NCI-H526 treated with DMSO at 0.1 percent for 48 hours (cell line): ENCODE measurements around the gene LYL1.
"Not testable (repeated sequence)": the region's sequence is repeated elsewhere in the genome, so short reads cannot be mapped to it uniquely, and the experiment has no call there.

Source experiments
- DNase-seq: peaks from one replicate; lab custom pipeline; 2025; lab: John Stamatoyannopoulos, UW

Gene LYL1

DNA sequence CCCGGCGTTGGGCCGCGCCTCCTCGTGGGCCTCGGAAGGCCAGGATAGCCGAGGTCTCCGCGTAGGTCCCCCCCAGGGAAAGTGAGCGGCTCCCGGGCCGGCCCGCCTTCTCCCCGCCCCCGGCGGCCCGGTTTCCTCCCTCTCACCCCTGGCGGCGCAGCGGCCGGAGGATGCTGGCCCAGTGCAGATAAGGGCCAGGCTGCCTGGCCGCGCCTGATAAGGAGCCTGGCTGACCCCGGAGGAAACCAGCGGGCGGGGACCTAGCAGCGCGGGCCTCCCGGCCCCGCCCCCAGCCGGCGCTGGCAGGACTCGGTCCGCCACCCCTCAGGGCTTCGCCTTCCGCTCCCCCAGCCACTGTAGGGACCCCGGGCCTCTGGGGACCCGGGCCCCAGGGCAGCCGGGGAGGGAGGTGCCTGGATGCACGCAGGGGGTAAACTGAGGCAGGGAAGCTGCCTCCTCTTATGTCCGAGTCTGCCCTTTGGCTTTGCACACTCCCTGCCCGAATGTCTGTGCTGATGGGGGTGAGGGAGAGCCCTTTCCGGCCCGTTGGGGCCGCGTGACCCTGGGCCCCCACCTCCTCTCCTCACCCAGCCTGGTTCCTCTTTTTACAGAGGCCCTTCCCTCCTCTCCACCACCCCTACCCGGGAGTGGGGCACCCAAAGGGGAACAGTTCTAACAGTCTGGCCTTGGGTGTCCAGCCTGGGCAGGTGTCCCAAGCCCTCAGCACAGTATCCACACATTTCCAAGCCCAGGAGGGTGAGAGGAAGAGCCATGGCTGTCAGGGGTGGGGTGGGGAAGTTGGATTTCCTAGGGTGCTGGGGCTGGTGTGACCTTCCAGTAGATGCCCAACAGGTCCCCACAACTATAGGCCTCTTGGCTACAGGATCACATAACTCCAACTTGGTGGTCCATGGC is at the start of gene LYL1:
Gene LYL1, minus strand, starts transcription at position 193 of the 915 bp plus-strand sequence. CDS start 1,687 bp downstream, outside the sequence.
- DNase-seq: no peak

DNA sequence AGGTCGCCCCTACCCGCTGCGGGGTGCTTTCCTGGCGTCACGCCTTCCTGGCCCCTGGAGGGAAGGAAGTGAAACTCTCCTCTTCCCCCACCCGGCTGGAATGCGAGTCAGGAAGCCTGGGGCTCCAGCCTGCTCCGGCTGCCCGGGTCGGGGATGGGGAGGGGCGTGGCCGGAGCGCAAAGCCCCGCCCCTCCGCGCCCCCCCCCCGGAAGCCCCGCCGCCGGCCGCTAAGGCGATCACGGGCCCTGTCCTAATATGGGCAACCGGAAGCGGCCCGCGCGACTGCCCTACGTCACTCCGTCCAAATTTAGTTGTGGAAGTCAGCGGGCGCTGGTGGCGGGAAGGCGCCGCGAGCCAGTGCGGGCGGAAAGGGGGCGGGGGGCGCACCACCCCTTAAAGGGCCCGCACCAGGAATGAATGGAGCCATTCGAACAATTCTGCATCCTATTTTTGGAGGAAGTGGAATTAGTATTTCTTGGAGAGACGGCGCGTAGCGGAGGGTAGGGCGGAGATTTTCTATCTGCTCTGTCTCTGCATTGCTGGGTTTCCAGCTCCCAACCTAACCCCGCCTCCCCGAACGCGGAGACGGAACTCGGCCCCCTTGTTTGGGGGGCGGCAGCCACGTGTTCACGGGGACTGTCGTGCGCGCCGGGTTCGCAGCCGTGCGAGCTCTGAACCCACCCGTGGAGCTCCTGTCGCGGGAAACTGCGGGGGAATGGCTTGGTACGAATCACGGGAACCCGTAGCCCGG is 49.1 kb upstream of the LYL1 start:
- DNase-seq: peak; percentile 84

DNA sequence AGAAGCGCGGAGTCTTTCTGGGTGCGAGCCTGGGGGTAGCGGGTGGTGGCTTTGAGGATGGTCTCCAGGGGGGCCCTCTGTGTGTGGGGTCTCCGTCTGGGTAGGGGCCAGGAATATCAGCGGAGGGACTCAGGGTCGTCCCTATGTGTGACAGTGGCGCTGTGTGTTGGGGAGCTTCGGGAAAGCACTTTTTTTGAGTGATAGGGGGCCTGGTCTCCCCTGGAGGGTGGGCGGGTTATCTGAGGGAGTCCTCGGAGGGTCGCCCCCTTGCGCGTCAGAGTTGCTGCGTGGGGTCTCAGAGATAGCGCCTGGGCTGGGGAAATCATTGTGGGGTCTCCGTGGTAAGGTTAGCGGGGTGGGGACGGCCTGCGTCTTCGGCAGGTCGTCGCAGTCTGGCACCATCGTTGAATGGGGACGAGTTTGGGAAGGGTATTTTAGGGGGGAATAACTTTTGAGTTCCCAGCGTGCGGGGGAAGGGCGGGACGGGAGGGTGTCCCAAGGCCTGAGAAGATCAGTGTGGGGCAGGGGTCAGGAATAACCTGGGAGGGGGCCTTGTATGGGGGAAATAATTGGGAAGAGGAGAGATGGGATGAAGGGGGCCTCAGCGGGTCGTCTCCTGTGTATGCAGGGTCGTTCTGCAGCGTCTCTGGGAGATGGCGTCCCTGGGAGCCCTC is 48.4 kb upstream of the LYL1 start:
- DNase-seq: no peak

DNA sequence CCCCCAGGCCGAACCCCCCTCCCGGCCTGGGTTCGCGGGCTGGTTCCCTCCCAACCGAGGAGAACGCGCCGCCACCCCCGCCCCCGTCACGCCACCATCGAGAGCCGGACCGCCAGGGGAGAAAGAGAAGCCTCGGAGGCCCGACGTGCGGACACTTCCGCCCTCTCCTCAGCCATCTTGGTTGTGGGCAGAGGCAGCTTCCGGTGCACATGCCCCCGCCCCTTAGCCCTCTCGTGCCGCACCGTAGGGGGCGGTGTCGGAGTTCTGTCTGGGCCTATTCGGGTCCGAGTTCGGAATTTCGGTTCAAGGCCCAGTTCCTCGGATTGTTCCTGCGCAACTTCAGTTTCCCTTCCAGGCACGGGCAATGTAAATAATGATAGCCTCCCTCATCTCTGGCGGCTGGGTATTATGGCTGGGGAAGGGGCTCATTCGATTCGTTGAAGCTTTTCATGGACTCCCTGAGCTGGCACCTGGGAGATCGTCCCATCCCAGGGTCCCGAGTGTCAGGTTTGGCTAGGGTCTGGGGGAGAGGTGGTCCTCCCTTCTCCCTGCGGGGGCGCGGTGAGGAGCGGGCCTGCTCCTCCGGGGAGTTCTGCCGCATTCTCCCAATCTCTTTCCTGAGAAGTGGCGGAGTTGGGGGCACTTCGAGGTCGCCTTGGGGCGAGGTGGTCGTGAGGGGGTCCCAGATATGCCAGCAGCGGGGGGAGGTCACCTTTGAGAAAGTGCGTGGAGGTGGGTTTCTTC is 47.7 kb upstream of the LYL1 start, which contains the start of the genes IER2 and STX10:
Gene IER2, plus strand, starts transcription at position 225 of the 744 bp plus-strand sequence. CDS start 2,776 bp downstream, outside the sequence.
Gene STX10, minus strand, starts transcription at position 189 of the 744 bp plus-strand sequence. CDS start 202 bp downstream, outside the sequence.
- peak; percentile 69 for DNase-seq

DNA sequence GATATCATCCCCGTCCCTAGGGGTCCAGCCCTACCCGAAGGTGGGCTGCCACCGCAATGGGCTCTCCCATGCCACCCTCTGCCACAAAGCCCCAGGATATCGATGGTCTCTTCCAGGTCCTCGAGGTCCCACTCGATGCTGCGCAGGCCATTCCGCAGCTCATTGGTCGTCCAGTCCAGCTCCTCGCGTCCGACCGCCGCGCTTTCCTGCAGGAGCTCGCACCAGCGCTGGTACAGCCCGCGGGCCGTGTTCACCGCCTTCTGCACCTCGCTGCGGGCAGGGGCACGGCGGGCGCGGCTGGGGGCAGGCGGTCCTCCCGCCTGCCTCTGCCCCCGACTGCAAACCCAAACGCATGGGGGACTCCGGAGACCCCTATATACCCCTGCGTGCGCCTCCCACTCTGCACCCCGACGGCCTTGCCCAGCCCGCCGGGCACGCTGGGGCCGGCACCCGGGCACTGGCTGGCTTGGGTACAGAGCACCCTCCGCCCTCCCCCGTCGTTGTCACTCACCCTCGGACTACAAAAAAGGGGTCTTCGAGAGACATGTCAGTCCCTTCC is 47.0 kb upstream of the LYL1 start:
- DNase-seq: peak; percentile 53

DNA sequence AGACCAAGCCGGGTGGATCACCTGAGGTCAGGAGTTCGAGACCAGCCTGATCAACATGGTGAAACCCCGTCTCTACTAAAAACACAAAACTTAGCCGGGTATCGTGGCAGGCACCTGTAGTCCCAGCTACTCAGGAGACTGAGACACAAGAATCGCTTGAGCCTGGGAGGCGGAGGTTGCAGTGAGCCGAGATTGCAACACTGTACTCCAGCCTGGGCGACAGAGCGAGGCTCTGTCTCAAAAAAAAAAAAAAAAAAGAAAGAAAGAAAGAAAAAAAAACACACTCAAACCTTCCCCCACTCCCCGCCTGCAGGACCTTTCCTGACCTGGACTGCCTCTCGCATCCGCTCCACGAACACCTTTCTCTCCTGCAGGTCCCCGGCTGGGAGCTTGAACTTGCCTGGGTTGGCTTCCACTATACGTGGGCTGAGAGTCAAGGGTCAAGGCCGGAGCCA is 46.5 kb upstream of the LYL1 start:
- not testable (repeated sequence) for DNase-seq

DNA sequence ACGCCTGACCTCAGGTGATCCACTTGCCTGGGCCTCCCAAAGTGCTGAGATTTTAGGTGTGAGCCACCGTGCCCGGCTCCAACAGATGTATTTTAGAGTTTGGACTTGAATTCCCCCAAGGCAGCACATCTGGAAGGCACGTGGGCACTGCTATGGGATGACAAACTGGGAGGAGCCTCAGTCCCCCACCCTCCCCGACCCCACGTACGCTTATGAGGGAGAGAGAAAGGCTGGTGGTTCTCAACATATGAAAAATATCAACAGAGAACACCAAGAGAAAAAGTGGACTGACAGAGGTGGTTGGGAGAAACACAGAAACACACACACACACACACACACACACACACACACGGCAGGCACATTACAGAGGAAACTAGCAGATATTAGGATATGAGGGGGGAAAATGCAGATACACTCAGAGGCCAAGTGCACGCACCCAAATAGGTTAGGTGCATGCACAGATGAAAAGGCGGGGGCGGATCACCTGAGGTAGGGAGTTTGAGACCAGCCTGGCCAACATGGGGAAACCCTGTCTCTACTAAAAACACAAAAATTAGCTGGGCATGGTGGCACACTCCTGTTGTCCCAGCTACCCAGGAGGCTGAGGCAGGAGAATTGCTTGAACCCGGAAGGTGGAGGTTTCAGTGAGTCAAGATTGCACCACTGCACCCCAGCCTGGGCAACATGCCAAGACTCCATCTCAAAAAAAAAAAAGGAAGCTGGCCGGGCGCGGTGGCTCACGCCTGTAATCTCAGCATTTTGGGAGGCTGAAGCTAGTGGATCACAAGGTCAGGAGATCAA is 44.3 kb upstream of the LYL1 start:
- DNase-seq: no peak

DNA sequence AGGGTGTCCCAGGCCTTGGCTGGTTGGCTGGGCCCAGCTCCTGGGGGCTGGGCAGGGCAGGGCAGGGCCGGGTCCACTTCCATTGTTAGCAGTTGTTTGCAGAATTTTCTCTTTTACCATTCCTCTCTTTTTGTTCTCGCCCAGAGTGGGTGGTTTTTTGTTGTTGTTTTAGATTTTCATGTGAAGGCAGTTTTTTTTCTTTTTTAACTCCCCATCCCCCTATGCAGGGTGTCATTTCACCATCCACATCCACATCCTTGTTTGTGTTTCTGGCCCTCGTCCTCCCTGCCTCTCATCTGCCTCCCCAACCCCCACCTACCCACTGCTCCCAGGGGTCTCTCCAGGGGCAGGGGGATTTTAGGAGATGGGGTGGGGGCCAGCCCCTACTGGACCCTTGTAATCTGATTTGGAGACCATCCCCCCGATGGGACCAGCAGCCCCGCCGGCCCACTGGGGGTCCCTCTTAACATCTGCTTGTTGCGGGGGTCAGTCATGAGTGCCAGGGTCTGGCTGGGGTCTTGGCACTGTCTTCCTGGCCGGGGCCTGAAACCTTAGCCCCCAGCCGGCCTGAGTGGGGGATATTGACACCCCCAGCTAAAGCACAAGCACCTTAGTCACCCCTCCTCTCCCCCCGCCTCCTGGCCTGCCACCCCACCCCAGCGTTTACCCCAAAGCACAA is 37.1 kb upstream of the LYL1 start:
- no peak for DNase-seq

DNA sequence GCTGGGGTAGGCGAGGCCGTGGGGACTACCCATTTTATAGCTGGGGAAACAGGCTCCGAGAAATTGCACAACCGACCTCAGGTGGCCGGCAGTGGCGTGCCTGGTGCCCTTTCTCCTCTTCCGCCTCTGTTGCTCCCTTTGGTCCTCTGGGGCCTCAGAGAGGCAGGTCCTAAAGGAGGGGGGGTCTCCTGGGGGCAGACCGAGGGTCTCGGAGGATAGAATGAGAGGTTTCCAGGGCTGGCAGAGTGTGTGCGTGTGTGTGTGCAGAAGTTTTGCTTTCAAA is 36.2 kb upstream of the LYL1 start:
- no peak for DNase-seq

DNA sequence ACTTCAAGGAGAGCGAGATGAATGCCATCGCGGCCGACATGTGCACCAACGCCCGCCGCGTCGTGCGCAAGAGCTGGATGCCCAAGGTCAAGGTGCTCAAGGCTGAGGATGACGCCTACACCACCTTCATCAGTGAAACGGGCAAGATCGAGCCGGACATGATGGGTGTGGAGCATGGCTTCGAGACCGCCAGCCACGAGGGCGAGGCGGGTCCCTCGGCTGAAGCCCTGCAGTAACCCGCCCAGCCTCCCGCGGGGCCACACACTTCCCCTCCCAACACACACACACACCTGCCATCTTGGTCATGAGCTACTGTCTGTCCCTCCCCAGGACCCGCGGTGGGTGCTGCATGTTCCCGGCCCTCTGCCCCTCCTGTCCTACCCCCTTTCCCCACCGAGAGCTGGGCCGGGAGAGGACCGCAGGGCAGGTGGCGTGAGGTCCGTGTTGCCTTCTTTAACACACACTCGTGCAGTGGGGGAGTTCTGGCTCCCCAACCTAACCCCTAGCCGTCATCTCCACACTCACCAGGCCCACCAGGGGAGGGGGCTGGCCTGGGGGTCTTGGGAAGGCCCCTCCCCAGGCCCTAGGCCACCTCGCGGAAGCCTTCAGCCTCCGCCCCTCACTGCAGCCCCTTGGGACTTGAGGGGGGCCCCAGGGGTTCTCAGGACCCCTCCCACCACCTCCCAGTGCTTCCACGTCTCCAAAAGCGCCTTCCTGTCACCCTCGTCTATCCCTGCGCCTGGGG is 35.7 kb upstream of the LYL1 start:
- no peak for DNase-seq

DNA sequence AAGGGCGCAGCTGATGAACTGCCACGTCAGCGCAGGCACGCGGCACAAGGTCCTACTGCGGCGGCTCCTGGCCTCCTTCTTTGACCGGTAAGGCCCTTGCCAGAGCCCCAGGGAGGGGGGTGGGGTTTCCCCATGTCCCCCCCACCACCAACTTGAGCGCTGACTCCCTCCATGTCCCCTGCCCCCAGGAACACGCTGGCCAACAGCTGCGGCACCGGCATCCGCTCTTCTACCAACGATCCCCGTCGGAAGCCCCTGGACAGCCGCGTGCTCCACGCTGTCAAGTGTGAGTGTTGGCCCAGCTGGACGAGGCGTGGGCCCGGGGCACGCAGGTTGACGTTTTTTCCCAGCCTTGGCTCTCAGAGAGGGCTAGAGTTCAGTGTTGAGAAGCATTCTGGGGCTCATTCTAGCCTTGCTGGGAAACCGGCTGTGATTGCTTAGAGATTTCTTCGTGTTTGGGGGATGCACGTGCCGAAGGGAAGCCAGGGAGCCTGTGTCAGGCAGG is 34.7 kb upstream of the LYL1 start:
- DNase-seq: no peak

DNA sequence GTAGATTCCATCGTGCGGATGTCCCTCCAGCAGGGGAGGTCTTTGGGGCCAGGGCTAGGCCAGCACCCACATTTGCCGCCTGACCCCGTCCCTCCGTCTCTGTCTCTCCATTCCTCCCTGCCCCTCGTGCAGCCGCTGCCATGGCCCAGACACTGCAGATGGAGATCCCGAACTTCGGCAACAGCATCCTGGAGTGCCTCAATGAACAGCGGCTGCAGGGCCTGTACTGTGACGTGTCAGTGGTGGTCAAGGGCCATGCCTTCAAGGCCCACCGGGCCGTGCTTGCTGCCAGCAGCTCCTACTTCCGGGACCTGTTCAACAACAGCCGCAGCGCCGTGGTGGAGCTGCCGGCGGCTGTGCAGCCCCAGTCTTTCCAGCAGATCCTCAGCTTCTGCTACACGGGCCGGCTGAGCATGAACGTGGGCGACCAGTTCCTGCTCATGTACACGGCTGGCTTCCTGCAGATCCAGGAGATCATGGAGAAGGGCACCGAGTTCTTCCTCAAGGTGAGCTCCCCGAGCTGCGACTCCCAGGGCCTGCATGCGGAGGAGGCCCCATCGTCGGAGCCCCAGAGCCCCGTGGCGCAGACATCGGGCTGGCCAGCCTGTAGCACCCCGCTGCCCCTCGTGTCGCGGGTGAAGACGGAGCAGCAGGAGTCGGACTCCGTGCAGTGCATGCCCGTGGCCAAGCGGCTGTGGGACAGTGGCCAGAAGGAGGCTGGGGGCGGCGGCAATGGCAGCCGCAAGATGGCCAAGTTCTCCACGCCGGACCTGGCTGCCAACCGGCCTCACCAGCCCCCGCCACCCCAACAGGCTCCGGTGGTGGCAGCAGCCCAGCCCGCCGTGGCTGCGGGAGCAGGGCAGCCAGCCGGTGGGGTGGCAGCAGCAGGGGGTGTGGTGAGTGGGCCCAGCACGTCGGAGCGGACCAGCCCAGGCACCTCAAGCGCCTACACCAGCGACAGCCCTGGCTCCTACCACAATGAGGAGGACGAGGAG is 32.7 kb upstream of the LYL1 start:
- no peak for DNase-seq

DNA sequence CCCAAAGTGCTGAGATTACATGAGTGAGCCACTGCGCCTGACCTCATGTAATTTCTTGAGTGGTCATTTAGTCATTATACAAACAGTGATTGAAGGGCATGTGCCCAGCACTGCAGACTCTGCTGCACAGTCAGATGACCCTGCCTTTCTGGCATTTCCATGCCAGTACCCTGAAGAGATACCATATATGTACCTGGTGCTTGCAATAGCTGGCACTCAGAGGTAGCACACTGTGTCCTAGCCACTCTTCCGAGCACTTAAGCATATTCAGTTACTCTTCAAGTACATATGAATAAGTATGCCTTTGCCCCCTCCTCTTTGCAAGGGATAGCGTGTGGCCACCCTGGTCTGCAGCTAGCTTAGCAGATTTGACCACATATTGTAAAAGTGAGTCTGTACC is 32.0 kb upstream of the LYL1 start:
- DNase-seq: no peak

DNA sequence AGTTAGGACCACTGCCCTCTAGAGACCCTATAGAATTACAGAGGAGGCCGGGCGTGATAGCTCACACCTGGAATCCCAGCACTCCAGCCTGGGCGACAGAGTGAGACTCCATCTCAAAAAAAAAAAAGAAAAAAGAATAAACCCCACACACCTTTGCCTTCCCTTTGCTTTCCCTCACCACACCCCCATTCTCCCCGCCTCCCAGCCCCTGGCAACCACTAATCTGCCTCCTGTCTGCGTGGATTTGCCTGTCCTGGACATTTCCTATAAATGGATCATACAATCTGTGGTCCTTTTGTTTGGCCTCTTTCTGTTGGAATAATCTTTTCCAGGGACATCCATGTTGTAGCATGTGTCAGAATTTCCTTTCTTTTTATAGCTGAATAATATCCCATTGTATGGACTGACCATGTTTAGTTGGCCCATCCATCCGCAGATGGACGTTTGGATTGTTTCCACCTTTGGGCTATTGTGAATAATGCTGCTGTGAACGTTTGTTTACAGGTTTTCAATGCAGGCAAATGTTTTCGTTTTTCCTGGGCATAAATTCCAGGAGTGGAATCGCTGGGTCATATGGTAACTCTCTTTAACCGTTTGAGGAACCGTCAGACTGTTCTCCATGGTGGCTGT is 30.7 kb upstream of the LYL1 start:
- DNase-seq: no peak

DNA sequence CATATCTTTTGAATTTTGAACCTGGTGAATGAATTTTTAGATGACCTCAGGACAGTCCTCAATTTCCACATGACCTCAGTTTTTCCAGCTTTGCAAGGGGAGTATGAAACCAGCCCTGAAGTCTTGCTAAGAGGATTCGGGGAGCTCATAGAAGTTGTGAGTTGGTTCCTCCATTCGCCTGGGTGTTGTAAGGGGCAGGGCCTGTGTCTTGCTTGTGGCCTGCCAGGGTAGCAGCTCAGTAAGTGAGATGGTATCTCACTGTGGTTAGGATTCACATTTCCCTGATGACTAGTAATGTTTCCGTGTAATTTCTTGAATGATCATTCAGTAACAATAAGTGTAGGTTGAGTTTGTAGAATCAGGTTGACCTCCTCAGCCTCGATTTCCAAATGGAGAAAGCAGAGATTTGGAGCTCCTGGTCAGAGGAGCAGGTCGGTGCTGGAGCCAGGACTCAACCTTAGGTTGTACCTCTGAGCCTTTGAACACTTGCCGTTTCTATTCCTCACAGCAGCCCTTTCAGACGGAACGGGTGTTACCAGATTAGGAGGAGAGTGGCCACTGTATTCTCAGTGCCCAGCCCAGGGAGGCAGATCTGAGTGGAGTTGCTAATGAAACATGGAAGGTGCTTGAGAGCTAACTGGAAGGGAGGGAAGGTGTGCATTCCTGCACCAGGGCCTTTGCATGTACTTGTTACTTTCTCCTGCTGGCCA is 30.0 kb upstream of the LYL1 start:
- DNase-seq: no peak

DNA sequence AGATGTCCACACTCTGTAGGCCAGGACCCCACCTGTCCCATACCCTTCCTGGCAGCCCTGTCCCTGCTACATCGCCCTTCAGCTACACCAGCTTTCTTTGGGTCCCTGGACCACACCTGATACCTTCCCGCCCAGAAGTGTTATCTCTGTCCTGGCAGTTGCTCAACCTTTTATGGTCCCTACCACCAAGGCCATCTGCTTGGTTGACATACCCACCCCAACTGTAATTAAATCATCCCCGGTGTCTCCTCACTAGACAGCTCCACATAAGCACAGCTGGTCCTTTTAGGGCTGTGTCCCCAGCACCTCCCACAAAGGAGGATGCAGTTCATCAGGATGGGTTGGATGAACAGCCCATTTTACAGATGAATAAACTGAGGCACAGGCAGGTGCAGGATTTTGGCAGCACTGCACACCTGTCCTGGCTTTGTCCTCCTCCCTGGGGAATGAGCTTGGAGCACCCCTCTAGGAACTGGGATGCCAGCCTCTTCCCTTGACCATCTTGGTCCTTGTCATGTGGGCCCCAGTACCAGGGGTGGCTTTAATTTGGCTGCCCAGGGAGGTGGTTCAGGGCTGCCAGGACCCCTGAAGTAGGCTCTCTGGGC is 28.3 kb upstream of the LYL1 start:
- DNase-seq: no peak
